Effector memory CD8-positive, alpha-beta T cell (primary cell): ENCODE results near the gene DAPK2.
"Not testable (repeated sequence)": the region's sequence is repeated elsewhere in the genome, so short reads cannot be mapped to it uniquely, and the experiment has no call there.

Experiments used
- ATAC-seq: fragments of 150-1000 bp; cut with Tn5 transposase; replicated peaks from 2 replicates; pipeline ENCODE4 v1.10.0; 2021; ENCODE audit warnings: mild to moderate bottlenecking, moderate library complexity
- DNase-seq, 3 experiments: peaks; one replicate each; pipeline ENCODE4 v3.0.0; 2021
- H3K27ac Mint-ChIP-seq, 2 donors: one replicate each; pipeline ENCODE4 v1.8.0; 2022; ENCODE audit warnings: mild to moderate bottlenecking in 2 of 2, mixed read lengths in 2 of 2, moderate library complexity in 2 of 2
- H3K27me3 Mint-ChIP-seq, 2 donors: one replicate each; pipeline ENCODE4 v1.8.0; 2022; ENCODE audit warnings: mixed read lengths in 2 of 2
- H3K36me3 Mint-ChIP-seq: one replicate; pipeline ENCODE4 v1.8.0; 2022; ENCODE audit warnings: mild to moderate bottlenecking, moderate library complexity, mixed read lengths; ENCODE audit not compliant: insufficient read depth
- H3K4me1 Mint-ChIP-seq, 2 donors: one replicate each; pipeline ENCODE4 v1.8.0; 2022; ENCODE audit warnings: low read depth in 2 of 2, mixed read lengths in 2 of 2
- H3K4me3 Mint-ChIP-seq, 2 donors: one replicate each; pipeline ENCODE4 v1.8.0; 2022; ENCODE audit warnings: mild to moderate bottlenecking in 2 of 2, mixed read lengths in 2 of 2, moderate library complexity in 2 of 2
- H3K9me3 Mint-ChIP-seq, 2 donors: one replicate each; pipeline ENCODE4 v1.8.0; 2022; ENCODE audit warnings: mixed read lengths in 2 of 2

Gene DAPK2

DNA sequence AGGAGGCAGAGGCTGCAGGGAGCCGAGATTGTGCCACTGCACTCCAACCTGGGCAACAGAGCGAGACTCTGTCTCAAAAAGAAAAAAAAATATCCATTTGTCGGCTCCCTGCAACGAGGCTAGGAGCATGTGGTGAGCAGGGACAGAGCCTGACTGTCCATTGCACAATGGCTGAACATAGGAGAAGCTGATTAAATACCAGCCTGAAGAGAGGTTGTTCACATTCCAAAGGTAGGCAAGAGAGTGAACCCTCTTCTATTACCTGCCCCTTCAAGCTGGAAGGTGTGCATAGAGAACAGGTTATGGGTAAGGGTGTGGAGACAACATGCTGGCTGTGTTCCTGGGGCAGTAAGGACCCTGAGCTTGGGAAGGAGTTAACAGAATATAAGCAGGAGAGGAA is 78.7 kb downstream of the DAPK2 start:
- no peak for ATAC-seq
- Mint-ChIP-seq H3K9me3 (no peaks in the 10 kb centered on the region), H3K4me1 (peaks cover 41 to 47% of the 10 kb centered on the region in 2 donors), H3K36me3 (no peaks in the 10 kb centered on the region), H3K4me3 (no peak overlapping the region), H3K27ac (no peak overlapping the region), H3K27me3 (no peaks in the 10 kb centered on the region)
- no peak for DNase-seq

DNA sequence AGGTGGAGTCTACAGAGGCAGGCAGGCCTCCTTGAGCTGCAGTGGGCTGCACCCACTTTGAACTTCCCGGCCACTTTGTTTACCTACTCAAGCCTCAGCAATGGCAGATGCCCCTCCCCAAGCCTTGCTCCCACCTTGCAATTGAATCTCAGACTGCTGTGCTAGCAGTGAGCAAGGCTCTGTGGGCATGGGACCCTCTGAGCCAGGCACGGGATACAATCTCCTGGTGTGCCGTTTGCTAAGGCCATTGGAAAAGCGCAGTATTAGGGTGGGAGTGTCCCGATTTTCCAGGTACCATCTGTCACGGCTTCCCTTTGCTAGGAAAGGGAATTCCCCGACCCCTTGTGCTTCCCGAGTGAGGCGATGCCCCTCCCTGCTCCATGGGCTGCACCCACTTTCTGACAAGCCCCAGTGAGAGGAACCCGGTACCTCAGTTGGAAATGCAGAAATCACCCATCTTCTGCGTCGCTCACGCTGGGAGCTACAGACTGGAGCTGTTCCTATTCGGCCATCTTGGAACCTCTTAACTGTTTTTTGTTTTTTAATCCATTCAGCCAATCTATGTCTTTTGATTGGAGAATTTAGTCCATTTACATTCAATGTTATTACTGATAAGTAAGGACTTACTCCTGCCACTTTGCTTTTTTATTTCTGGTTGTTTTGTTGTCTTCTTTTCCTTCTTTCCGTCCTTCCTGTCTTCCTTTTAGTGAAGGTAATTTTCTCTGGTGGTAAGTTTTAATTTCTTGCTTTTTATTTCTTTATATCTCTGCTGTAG is 83.2 kb downstream of the DAPK2 start:
- ATAC-seq, DNase-seq, H3K4me3 Mint-ChIP-seq, H3K27me3 Mint-ChIP-seq, H3K9me3 Mint-ChIP-seq, H3K36me3 Mint-ChIP-seq, H3K4me1 Mint-ChIP-seq, H3K27ac Mint-ChIP-seq: not testable (repeated sequence)

DNA sequence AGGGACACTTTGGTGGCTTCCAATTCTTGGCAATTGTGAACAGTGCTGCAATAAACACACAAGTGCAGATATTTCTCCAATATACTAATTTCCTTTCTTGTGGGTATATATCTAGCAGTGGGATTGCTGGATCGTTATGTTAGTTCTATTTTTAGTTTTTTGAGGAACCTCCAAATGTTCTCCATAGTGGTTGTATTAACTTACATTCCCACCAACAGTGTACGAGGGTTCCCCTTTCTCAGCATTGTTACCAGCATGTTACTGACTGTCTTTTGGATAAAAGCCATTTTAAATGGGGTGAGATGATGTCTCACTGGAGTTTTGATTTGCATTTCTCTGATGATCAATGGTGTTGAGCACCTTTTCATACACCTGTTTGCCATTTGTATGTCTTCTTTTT is 92.8 kb downstream of the DAPK2 start:
- no peaks in the 10 kb centered on the region for H3K36me3 Mint-ChIP-seq
- peaks cover 0 to 2% of the 10 kb centered on the region in 2 donors for H3K4me1 Mint-ChIP-seq
- ATAC-seq (no peak), DNase-seq (no peak)
- no peaks in the 10 kb centered on the region for H3K27me3 Mint-ChIP-seq
- no peak overlapping the region for H3K4me3 Mint-ChIP-seq
- no peaks in the 10 kb centered on the region for H3K9me3 Mint-ChIP-seq
- H3K27ac Mint-ChIP-seq = no peak overlapping the region

DNA sequence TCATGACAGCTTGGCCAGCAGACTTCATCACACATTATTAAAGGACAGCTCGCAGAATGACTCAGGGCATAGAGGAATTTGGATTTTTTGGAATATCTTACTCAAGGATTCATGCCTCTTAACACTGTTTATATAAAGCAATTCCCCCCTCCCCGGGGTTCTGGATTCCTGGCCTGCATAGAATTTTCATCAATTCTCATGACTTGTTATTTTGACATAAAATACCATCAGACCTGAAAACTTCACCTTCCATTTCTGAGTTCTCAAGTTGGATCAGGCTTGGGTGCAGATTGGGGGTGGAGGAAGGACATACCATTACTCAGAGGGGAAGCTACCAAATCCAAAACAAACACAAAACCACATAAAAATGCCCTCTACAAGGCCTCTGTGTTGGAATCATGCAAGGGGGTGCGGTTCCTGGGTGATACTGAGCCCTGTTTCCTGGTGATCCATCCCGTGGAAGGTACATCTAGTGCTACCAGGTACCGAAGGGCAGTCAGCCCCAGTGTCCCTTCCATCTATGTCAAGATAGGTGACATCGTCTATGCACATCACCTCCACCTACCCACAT is 95.3 kb downstream of the DAPK2 start:
- peak overlapping the region in 1 of 2 donors; percentile 21 for H3K27ac Mint-ChIP-seq
- no peak for DNase-seq
- H3K9me3 Mint-ChIP-seq = no peaks in the 10 kb centered on the region
- no peak for ATAC-seq
- no peaks in the 10 kb centered on the region for H3K27me3 Mint-ChIP-seq
- peaks cover under 1 to 4% of the 10 kb centered on the region in 2 donors for H3K4me1 Mint-ChIP-seq
- no peak overlapping the region for H3K4me3 Mint-ChIP-seq
- H3K36me3 Mint-ChIP-seq = no peaks in the 10 kb centered on the region

DNA sequence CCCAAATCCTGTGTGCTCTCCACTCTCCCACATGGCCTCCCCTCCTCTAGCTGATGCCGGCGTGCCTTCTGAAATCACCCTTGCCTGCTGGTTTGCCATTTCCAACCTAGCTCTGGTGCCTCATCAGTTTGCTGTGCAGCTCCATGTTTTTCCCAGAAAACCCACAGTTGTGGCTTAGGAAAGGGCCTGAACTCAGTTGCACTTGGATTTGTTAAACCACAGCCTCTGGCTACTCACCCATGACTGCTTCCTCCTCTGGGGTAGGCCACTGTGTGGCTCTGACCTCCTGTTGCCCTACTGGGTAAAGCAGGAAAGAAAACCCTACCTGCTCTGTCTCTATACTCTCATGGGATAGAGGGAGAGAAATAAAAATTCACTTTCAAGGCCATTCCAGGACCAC is 97.3 kb downstream of the DAPK2 start:
- Mint-ChIP-seq H3K4me3 (no peak overlapping the region), H3K36me3 (no peaks in the 10 kb centered on the region), H3K4me1 (peaks cover 8 to 13% of the 10 kb centered on the region in 2 donors), H3K27me3 (no peaks in the 10 kb centered on the region), H3K9me3 (no peaks in the 10 kb centered on the region), H3K27ac (peak overlapping the region in 1 of 2 donors; percentile 55)
- DNase-seq (no peak), ATAC-seq (no peak)

DNA sequence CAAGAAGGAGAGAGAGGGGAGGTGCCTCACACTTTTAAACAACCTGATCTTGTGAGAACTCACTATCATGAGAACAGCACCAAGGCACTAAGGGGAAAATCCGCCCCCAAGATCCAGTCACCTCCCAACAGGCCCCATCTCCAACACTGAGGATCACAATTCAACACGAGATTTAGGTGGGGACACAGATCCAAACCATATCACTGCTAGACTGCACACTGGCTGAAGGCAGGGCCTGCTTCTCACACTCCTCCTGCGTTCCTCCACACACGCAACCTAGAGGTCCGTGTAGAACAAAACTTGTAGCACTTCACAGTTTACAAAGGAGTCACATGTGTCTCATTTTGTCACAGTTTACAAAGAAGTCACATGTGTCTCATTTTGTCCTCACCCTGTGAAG is 97.8 kb downstream of the DAPK2 start:
- Mint-ChIP-seq H3K4me1 (peaks cover 8 to 13% of the 10 kb centered on the region in 2 donors), H3K27ac (peak overlapping the region in 1 of 2 donors; percentile 55)

DNA sequence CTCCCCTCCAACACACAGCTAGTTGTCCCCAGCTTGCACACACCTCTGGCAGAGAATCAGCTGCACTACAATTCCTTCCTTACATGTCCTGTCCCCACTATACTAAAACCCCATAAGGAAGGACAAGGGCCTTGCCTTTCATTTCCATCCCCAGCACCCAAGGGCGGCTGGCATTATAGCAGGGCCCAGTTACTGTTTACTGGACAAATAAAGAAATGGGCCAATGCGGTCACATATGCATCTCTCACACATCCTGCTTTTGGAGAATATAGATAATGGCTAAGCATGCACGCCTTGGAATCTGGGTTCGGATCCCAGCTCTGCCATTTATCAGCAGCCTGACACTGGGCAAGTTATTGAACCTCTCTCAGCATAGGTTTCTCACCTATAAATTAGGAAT is 99.1 kb downstream of the DAPK2 start:
- Mint-ChIP-seq H3K9me3 (no peaks in the 10 kb centered on the region), H3K4me1 (peaks cover 11 to 16% of the 10 kb centered on the region in 2 donors), H3K27ac (peak overlapping the region in 1 of 2 donors; percentile 42), H3K36me3 (peaks cover 7% of the 10 kb centered on the region), H3K4me3 (no peak overlapping the region), H3K27me3 (no peaks in the 10 kb centered on the region)
- ATAC-seq (no peak), DNase-seq (no peak)

More for the DNA sequence above, 97.8 kb downstream of the DAPK2 start:
- H3K27me3 Mint-ChIP-seq = no peaks in the 10 kb centered on the region
- DNase-seq (no peak), ATAC-seq (no peak)
- no peaks in the 10 kb centered on the region for H3K36me3 Mint-ChIP-seq
- H3K4me3 Mint-ChIP-seq = no peak overlapping the region
- H3K9me3 Mint-ChIP-seq = no peaks in the 10 kb centered on the region

DNA sequence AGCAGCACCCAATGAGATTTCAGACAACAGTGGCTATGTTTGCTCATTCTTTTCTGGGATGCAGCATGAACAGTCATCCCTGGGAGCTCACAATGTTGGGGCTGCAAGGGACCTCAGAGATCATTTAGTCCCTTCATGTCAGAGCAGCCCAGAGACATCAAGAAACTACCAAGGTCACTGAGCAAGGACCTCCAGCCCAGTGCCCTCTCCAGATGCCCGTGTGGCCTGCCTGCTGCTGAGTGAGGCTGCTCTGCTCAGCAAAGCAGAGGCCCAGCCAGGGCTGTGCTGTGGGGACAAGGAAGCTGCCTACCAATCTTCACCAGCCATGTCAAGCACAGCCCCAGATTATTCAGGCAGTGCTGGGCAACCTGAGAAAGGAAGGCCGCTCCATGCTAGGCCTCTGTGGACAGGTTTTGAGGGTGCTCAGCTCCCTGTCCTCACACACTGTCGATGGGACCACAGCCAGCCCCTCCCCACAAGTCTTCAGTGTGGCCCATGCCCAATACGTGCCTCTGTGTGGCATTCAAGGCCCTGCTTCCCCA is 99.7 kb downstream of the DAPK2 start:
- H3K4me1 Mint-ChIP-seq = peaks cover 11 to 22% of the 10 kb centered on the region in 2 donors
- ATAC-seq (no peak), DNase-seq (no peak)
- H3K4me3 Mint-ChIP-seq = no peak overlapping the region
- H3K27me3 Mint-ChIP-seq = no peaks in the 10 kb centered on the region
- H3K9me3 Mint-ChIP-seq = no peaks in the 10 kb centered on the region
- peak overlapping the region in 1 of 2 donors; percentile 42 for H3K27ac Mint-ChIP-seq
- H3K36me3 Mint-ChIP-seq = peaks cover 7% of the 10 kb centered on the region

DNA sequence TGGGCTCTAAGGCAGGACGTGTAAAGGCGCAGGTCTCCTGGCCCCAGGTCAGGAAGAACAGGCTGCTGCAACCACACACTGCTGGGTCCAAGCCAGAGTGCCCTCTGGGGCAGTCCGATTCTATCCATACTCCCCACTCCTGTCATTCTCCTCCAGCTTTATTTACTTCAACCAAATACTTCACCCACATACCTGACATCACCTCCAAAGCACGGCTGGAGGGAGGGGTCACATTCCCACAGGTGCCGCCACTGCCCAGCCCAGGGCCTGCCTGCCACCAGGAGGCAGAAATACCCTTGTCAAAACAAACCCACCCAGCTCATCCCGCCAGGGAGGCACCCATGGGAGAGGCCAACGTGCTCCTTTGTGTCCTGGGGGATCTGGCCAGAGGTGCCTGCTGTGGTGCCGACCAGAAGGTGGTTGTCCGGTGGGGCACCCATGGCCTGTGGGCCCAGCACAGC is 100.4 kb downstream of the DAPK2 start:
- no peak for ATAC-seq
- peaks cover 15 to 28% of the 10 kb centered on the region in 2 donors for H3K4me1 Mint-ChIP-seq
- peaks cover 7% of the 10 kb centered on the region for H3K36me3 Mint-ChIP-seq
- no peaks in the 10 kb centered on the region for H3K27me3 Mint-ChIP-seq
- H3K4me3 Mint-ChIP-seq = no peak overlapping the region
- H3K9me3 Mint-ChIP-seq = no peaks in the 10 kb centered on the region
- peak overlapping the region in 1 of 2 donors; percentile 11 for H3K27ac Mint-ChIP-seq
- DNase-seq = no peak

DNA sequence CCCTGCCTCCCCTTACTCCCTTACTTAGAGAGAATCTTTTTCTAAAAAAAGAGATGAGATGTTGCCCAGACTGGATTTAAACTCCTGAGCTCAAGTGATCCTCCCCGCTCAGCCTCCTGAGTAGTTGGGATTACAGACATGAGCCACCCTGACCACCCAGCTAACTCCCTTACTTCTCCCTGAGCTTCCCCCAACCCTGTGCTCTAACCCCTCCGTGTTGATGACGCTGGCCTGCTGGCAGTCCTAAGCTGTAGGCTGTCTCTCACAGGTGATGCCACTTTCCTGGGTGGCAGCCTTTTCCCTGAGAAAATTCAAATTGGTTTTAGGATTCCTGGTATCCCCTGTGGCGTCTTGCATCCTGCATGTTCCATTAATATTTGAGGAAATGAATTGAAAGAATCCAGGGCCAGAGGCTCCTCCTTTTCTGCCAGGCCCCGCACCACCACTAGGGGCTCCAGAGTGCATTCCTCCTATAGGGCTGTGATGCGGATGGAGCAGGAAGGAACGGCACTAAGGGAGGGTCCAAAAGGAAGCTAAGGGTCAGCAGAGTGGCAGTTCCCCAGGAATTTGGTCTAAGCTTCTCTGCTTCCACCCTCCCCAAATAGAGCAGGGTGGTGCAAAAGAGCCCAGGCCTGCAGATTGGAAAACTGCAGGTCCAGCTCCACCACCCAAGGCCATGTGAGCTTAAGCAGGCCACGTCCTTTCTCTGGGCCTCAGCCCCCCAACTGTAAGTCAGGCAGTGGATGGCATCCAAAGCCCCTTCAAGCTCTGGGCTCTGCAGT is 101.1 kb downstream of the DAPK2 start:
- H3K9me3 Mint-ChIP-seq = no peaks in the 10 kb centered on the region
- H3K27ac Mint-ChIP-seq = peak overlapping the region; percentile 82 to 94
- no peaks in the 10 kb centered on the region for H3K27me3 Mint-ChIP-seq
- peaks cover 19 to 28% of the 10 kb centered on the region in 2 donors for H3K4me1 Mint-ChIP-seq
- peak overlapping the region in 1 of 2 donors; percentile 43 for H3K4me3 Mint-ChIP-seq
- DNase-seq (peak; percentile 61 to 69 (median 64)), ATAC-seq (peak; percentile 93)
- H3K36me3 Mint-ChIP-seq = peaks cover 7% of the 10 kb centered on the region

DNA sequence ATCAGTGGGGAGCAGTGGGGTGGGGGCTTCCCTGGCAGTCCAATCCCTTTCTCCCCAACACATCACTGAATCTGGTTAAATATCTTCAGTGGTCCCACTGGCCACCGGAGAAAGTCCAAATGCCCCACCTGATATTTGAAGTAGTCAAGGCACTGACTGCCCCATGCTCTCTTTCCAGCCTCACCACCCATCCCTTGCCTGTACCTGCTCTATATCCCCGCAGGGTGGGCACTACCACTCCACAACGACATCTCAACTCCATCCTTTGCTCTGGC is 101.7 kb downstream of the DAPK2 start:
- Mint-ChIP-seq H3K4me3 (no peak overlapping the region), H3K36me3 (peaks cover 7% of the 10 kb centered on the region), H3K9me3 (no peaks in the 10 kb centered on the region), H3K27me3 (no peaks in the 10 kb centered on the region), H3K27ac (peak overlapping the region in 1 of 2 donors; percentile 94), H3K4me1 (peaks cover 24 to 34% of the 10 kb centered on the region in 2 donors)
- DNase-seq (no peak), ATAC-seq (no peak)

DNA sequence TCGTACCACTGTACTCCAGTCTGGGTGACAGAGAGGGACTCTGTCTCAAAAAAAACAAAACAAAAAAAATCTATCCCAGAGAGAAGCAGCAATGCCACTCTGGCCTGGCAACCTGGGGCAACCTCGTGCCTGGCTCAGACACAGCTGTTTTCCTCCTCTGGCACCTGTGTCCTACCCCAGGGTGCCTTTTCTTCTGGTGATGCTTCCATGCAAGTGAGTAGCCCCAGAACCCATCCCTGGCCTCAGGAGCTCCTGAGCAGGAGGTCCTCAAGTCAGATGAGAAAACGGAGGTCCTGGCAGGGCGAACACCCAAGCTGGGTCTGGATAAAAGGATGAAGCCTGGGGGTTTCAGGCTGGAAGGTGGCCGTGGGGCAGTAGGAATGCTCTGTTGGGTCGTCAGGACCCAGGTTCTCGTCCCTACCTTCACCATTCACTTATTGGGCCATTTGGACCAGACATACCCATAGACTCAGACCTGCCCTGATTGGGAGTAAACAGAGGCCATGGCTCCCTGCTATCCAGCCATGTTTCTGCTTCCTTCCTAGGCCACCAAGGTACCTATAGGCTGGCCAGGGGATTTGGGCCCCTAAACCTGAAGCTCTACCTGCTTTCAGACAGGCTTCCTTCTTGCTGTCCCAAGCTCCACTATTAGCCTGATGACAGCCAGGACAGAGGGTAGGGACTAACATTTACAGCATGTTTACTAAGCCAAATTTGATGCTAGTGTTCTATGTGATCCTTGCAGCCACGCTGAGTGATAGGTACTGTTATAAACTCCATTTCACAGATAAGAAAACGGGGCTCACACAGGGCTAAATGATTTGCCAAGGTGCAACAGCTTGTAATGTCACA is 102.2 kb downstream of the DAPK2 start:
- no peaks in the 10 kb centered on the region for H3K27me3 Mint-ChIP-seq
- peaks cover 7% of the 10 kb centered on the region for H3K36me3 Mint-ChIP-seq

More for the DNA sequence above, 102.2 kb downstream of the DAPK2 start:
- DNase-seq = no peak
- Mint-ChIP-seq H3K27ac (peak overlapping the region; percentile 74 to 94), H3K4me3 (no peak overlapping the region), H3K9me3 (no peaks in the 10 kb centered on the region), H3K4me1 (peaks cover 30 to 38% of the 10 kb centered on the region in 2 donors)
- no peak for ATAC-seq
